Adrenal gland (tissue), 19 donors: ENCODE data around the gene TFEB. TPM values are rescaled to one million over a fixed set of nuclear protein-coding genes. Genes with fewer than 3 reads are reported as not detected.

ENCODE experiments used
- DNase-seq, 7 donors: peaks; one replicate each; pipeline ENCODE4 v3.0.0-alpha.2; 2019 to 2020
- H3K27ac ChIP-seq, 5 donors: fragments of 200-600 bp; sonication (generic) in 4 of 5; 1 replicate in 3 of 5; 2 replicates in 2 of 5; pipeline versions ENCODE4 v1.5.1 to v1.8.0; 2016 to 2020; ENCODE audit warnings: mild to moderate bottlenecking in 1 of 5
- H3K27me3 ChIP-seq: fragments of 200-600 bp; 2 replicates; pipeline ENCODE4 v1.8.0; 2021
- H3K36me3 ChIP-seq, 2 donors: fragments of 200-600 bp; replicated peaks in 1 of 2; 1 replicate in 1 of 2; 2 replicates in 1 of 2; pipeline versions ENCODE4 v1.5.1 to v1.8.0; 2018 to 2022
- H3K4me1 ChIP-seq, 2 donors: fragments of 200-600 bp; replicated peaks in 1 of 2; 1 replicate in 1 of 2; 2 replicates in 1 of 2; pipeline versions ENCODE4 v1.5.1 to v1.8.0; 2018 to 2021
- H3K4me3 ChIP-seq, 4 donors: fragments of 200-600 bp; sonication (generic) in 3 of 4; one replicate each; pipeline ENCODE4 v1.5.1; 2016 to 2018
- H3K9me3 ChIP-seq, 3 donors: fragments of 200-600 bp; sonication (generic) in 1 of 3; replicated peaks in 1 of 3; 1 replicate in 2 of 3; 2 replicates in 1 of 3; pipeline versions ENCODE4 v1.5.1 to v1.8.0; 2016 to 2021
- CTCF ChIP-seq, 6 experiments: fragments of 450-650 bp in 4 of 6; fragments of 200-600 bp in 2 of 6; sonication (generic) in 1 of 6; IDR thresholded peaks; 1 replicate in 5 of 6; 2 replicates in 1 of 6; pipeline versions ENCODE4 v1.5.1 to v1.8.0; 2016 to 2021; ENCODE audit warnings: antibody characterized with exemption in 6 of 6, mild to moderate bottlenecking in 2 of 6, moderate library complexity in 1 of 6
- POLR2A ChIP-seq, 2 donors: fragments of 450-650 bp; IDR thresholded peaks; one replicate each; pipeline ENCODE4 v1.6.1; 2017; ENCODE audit warnings: antibody characterized with exemption in 2 of 2, mild to moderate bottlenecking in 2 of 2, moderate library complexity in 1 of 2
- WGBS, 4 donors: extraction: QIAGEN DNeasy Blood & Tissue Kit in 2 of 4; methylation state at CpG; one replicate each; pipeline versions ENCODE4 v1.1.5 to v1.1.7; 2013 to 2017; 5-methylcytosine and 5-hydroxymethylcytosine counted together
- intact Hi-C, 2 donors: fragments of 100-400 bp; cut with DNase I; formaldehyde crosslinking; loops; one replicate each; pipeline versions ENCODE4 v1.14.1 to v1.15.0; 2022 to 2023
- long read RNA-seq, 10 donors: library from polyadenylated mRNA in 3 of 10; unstranded in 2 of 10; stranded (forward) in 1 of 10; transcript quantifications; one replicate each; pipeline ENCODE4 v2.0.0 and lab custom pipeline, GENCODE V29; 2021 to 2026
- polyA plus RNA-seq, 3 donors: library from polyadenylated mRNA; stranded (reverse); fragments of 200-250 nt in 2 of 3; fragments of 350-450 nt in 1 of 3; fragmentation: Illumina TruSeq in 1 of 3; extraction: RNeasy Lipid Tissue Mini Kit (QIAGEN cat#74804) in 1 of 3; gene quantifications; one replicate each; pipeline ENCODE4 v1.2.3, GENCODE V29; 2013 to 2014
- total RNA-seq, 9 donors: library from RNA; depleted of rRNA in 4 of 9; stranded (reverse); fragments of >200 nt in 4 of 9; fragments of 120-200 nt in 1 of 9; fragmentation: NEBNext Ultra II Directional in 1 of 9; extraction: Animal tissue kit (Norgen Biotek cat#: 25700) in 1 of 9; gene quantifications; one replicate each; pipeline versions ENCODE4 v1.1.0 to v1.2.4, GENCODE V29; 2013 to 2023
- donor health status: healthy with polysubstance abuse.
- donor health status: Bipolar disorder and iron deficiency.
- donor health status: DM: yes; HTN: yes; CAD: no.
- donor health status: DM: no; HTN: no; CAD: no.
- donor health status: DM: no; HTN: no; CAD: no.
- donor health status: DM: yes; HTN: yes; CAD: no.

Gene TFEB
- 10 to 100 TPM; 13.3 to 27.1 (median 20.3) TPM for total RNA-seq
- polyA plus RNA-seq: 10 to 100 TPM in 2 of 3 donors, 1 to 10 TPM in 1; 2.1 to 47.2 (median 18.4) TPM
- long read RNA-seq, donor 1, partial matches to known transcripts: 7 of 10 reads
- long read RNA-seq, donor 1, other reads (novel, unspliced or antisense): 0 of 10 reads
- long read RNA-seq, donor 2, transcript TFEB-204 (9 exons, 2,331 nt): major isoform, 5 of 6 reads
- long read RNA-seq, donor 2, partial matches to known transcripts: 0 of 6 reads
- long read RNA-seq, donor 2, other reads (novel, unspliced or antisense): 0 of 6 reads
- long read RNA-seq, donor 3, partial matches to known transcripts: 0 of 1 reads
- long read RNA-seq, donor 3, other reads (novel, unspliced or antisense): 0 of 1 reads
- long read RNA-seq, donor 4, partial matches to known transcripts: 0 of 7 reads
- long read RNA-seq, donor 4, other reads (novel, unspliced or antisense): 3 of 7 reads
- long read RNA-seq, donor 5, transcript TFEB-204 (9 exons, 2,331 nt): major isoform, 34 of 53 reads
- long read RNA-seq, donor 5, partial matches to known transcripts: 6 of 53 reads
- long read RNA-seq, donor 5, other reads (novel, unspliced or antisense): 12 of 53 reads
- long read RNA-seq, donor 6, partial matches to known transcripts: 1 of 5 reads
- long read RNA-seq, donor 6, other reads (novel, unspliced or antisense): 2 of 5 reads
- long read RNA-seq, donor 7: 0 reads
- long read RNA-seq, donor 8, partial matches to known transcripts: 0 of 2 reads
- long read RNA-seq, donor 8, other reads (novel, unspliced or antisense): 0 of 2 reads
- long read RNA-seq, donor 9, partial matches to known transcripts: 0 of 1 reads
- long read RNA-seq, donor 9, other reads (novel, unspliced or antisense): 0 of 1 reads
- long read RNA-seq, donor 10, partial matches to known transcripts: 0 of 3 reads
- long read RNA-seq, donor 10, other reads (novel, unspliced or antisense): 0 of 3 reads

GRCh38 chr6:41735427-41736185, at the start of gene TFEB:
TFEB (minus strand) TSS chr6:41735608; CDS start chr6:41691213, 44,395 bp downstream.
- intact Hi-C loops: no loop called here

GRCh38 chr6:41784581-41785171, 49.3 kb upstream of the TFEB start:
- Histone ChIP-seq H3K27me3 (no peaks in the 10 kb centered on the region), H3K4me1 (peaks cover 24 to 33% of the 10 kb centered on the region in 2 donors), H3K27ac (peak overlapping the region in 1 of 5 donors; percentile 2), H3K4me3 (no peak overlapping the region), H3K9me3 (no peaks in the 10 kb centered on the region), H3K36me3 (peaks cover 0 to 7% of the 10 kb centered on the region in 2 donors)
- 57 to 67% (median 65%) methylated on average over 5 of the region's 5 CpGs for WGBS, 4 donors
- intact Hi-C loops: loop anchor here (5.0 to 10.0 kb wide), 2 partner anchors 150 to 258 kb away; no protein-coding TSS in a partner anchor
- TF ChIP-seq CTCF (IDR thresholded peaks at IDR 0.05) (no peak), POLR2A (IDR thresholded peaks at IDR 0.05) (no peak)
- no peak for DNase-seq

More at GRCh38 chr6:41735427-41736185, at the start of gene TFEB:
- peak; percentile 92 to 98 (median 95) for DNase-seq
- Histone ChIP-seq H3K27me3 (no peaks in the 10 kb centered on the region), H3K9me3 (no peaks in the 10 kb centered on the region), H3K27ac (peak within 1 kb of the TSS; percentile 46 to 94 (median 89)), H3K4me3 (peak within 1 kb of the TSS; percentile 18 to 88 (median 76)), H3K4me1 (peaks cover 10 to 29% of the 10 kb centered on the region in 2 donors), H3K36me3 (no peaks in the 10 kb centered on the region)
- TF ChIP-seq CTCF (IDR thresholded peaks at IDR 0.05) (peak; percentile 55 to 98 (median 81)), POLR2A (IDR thresholded peaks at IDR 0.05) (peak; percentile 50 to 54)
- 6 to 25% (median 11%) methylated on average over 13 to 50 of the region's 50 CpGs for WGBS, 4 donors

GRCh38 chr6:41783106-41783780, 47.8 kb upstream of the TFEB start:
- Histone ChIP-seq H3K9me3 (no peaks in the 10 kb centered on the region), H3K36me3 (no peaks in the 10 kb centered on the region), H3K4me1 (peaks cover 28 to 34% of the 10 kb centered on the region in 2 donors), H3K27me3 (no peaks in the 10 kb centered on the region), H3K27ac (no peak overlapping the region), H3K4me3 (no peak overlapping the region)
- intact Hi-C loops: loop anchor here (5.0 to 10.0 kb wide), 2 partner anchors 152 to 259 kb away; no protein-coding TSS in a partner anchor
- no peak for DNase-seq
- 73 to 79% (median 77%) methylated on average over 6 of the region's 6 CpGs for WGBS, 4 donors
- TF ChIP-seq CTCF (IDR thresholded peaks at IDR 0.05): no peak
- no peak for TF ChIP-seq POLR2A (IDR thresholded peaks at IDR 0.05)
